Measurements from ENCODE around the gene ATP6V0A1.
"Not testable (repeated sequence)": the region's sequence is repeated elsewhere in the genome, so short reads cannot be mapped to it uniquely, and the experiment has no call there.

Gene ATP6V0A1

GRCh38 chr17:42477824-42478223 is 19.1 kb downstream of the ATP6V0A1 start:
- DNase-seq: not testable (repeated sequence)

GRCh38 chr17:42484304-42484703 is 25.6 kb downstream of the ATP6V0A1 start:
- no peak for DNase-seq

- no peak for DNase-seq
Measured at GRCh38 chr17:42485680-42486079, 27.0 kb downstream of the ATP6V0A1 start.

GRCh38 chr17:42488032-42488431 is 29.4 kb downstream of the ATP6V0A1 start:
- DNase-seq: no peak

- no peak for DNase-seq
Measured at GRCh38 chr17:42493319-42493718, 34.6 kb downstream of the ATP6V0A1 start.

GRCh38 chr17:42494673-42495072 is 36.0 kb downstream of the ATP6V0A1 start:
- no peak for DNase-seq

GRCh38 chr17:42498828-42499227 is 40.1 kb downstream of the ATP6V0A1 start:
- DNase-seq: no peak

- DNase-seq: no peak
Measured at GRCh38 chr17:42502091-42502490, 43.4 kb downstream of the ATP6V0A1 start.

- no peak for DNase-seq
Measured at GRCh38 chr17:42502926-42503325, 44.2 kb downstream of the ATP6V0A1 start.

GRCh38 chr17:42507671-42508070 is 49.0 kb downstream of the ATP6V0A1 start:
- no peak for DNase-seq

GRCh38 chr17:42508426-42509165 is 49.9 kb downstream of the ATP6V0A1 start:
- no peak for DNase-seq

- DNase-seq: no peak
Measured at GRCh38 chr17:42509409-42509808, 50.7 kb downstream of the ATP6V0A1 start.

GRCh38 chr17:42509841-42510240 is 51.2 kb downstream of the ATP6V0A1 start:
- peak in 1 of 2 donors; percentile 59 for DNase-seq

GRCh38 chr17:42512246-42512645 is 53.6 kb downstream of the ATP6V0A1 start:
- DNase-seq: no peak

- no peak for DNase-seq
Measured at GRCh38 chr17:42512733-42513251, 54.1 kb downstream of the ATP6V0A1 start.

- DNase-seq: no peak
Measured at GRCh38 chr17:42513686-42514085, 55.0 kb downstream of the ATP6V0A1 start.

- no peak for DNase-seq
Measured at GRCh38 chr17:42514279-42514678, 55.6 kb downstream of the ATP6V0A1 start.

GRCh38 chr17:42514867-42515266 is 56.2 kb downstream of the ATP6V0A1 start:
- no peak for DNase-seq

GRCh38 chr17:42517516-42517915 is 58.8 kb downstream of the ATP6V0A1 start:
- peak; percentile 59 to 65 for DNase-seq

- peak; percentile 40 to 79 for DNase-seq
Measured at GRCh38 chr17:42518046-42518754, 59.5 kb downstream of the ATP6V0A1 start.

GRCh38 chr17:42518755-42519545 is 60.3 kb downstream of the ATP6V0A1 start:
- DNase-seq: peak in 1 of 2 donors; percentile 40

GRCh38 chr17:42519546-42520491 is 61.1 kb downstream of the ATP6V0A1 start:
- DNase-seq: peak in 1 of 2 donors; percentile 15
